ENCODE measurements around the gene GPR132. TPM values are rescaled to one million over a fixed set of nuclear protein-coding genes. Genes with fewer than 3 reads are reported as not detected.
A peak's percentile ranks its signal among the peaks of the same experiment; 100 is the strongest.

GPR132 gene
- total and polyA plus RNA-seq, 2 donors (not counting 3 experiments of a cell fraction or from before 2014, with no cell fraction given): not detected

- CTCF ChIA-PET: interaction anchor here (0.7 to 1.6 kb wide), 6 partner anchors 10 to 56 kb away, joined by 3 to 7 read pairs (median 4); no protein-coding TSS in a partner anchor
- POLR2A ChIA-PET: no interaction called here
Observed at GRCh38 chr14:105026033-105026785, 39.0 kb downstream of the GPR132 start.

More at GRCh38 chr14:105026033-105026785, 39.0 kb downstream of the GPR132 start:
- Histone ChIP-seq H3K9ac (replicated peaks; ENCODE audit: extremely low read depth, insufficient read depth, low read length) (peak overlapping the region; percentile 19), H3K79me2 (ENCODE audit: control insufficient read depth, insufficient read depth, low read length) (peaks cover 2% of the 10 kb centered on the region), H3K27ac (ENCODE audit: insufficient read depth, low read depth, low read length) (peak overlapping the region; percentile 70), H3K36me3 (ENCODE audit: control insufficient read depth in 2 of 2, extremely low read depth in 1 of 2, insufficient read depth in 2 of 2, low read length in 2 of 2) (no peaks in the 10 kb centered on the region), H3K4me1 (ENCODE audit: control insufficient read depth, extremely low read depth, insufficient read depth, low read length) (peaks cover 44% of the 10 kb centered on the region), H2AFZ (ENCODE audit: low read depth, low read length) (no peak overlapping the region), H3K27me3 (ENCODE audit: control insufficient read depth in 2 of 2, insufficient read depth in 2 of 2, low read length in 2 of 2) (no peaks in the 10 kb centered on the region), H4K20me1 (replicated peaks; ENCODE audit: control insufficient read depth, extremely low read depth, insufficient read depth, low read length) (no peaks in the 10 kb centered on the region), H3K9me1 (replicated peaks; ENCODE audit: control insufficient read depth, extremely low read depth, insufficient read depth, low read length) (no peaks in the 10 kb centered on the region), H3K9me3 (replicated peaks; ENCODE audit: control insufficient read depth, insufficient read depth, low read length) (peaks cover 2% of the 10 kb centered on the region), H3K4me3 (replicated peaks in 1 of 3; ENCODE audit: insufficient read depth in 1 of 3, low read depth in 1 of 3, low read length in 3 of 3) (no peak overlapping the region), H3K4me2 (ENCODE audit: insufficient read depth, low read length) (peak overlapping the region; percentile 79)
- no TSS peak for BruUV-seq (replicated peaks)
- FAIRE-seq (peak; percentile 93), DNase-seq (ENCODE audit: low read depth, low spot score) (peak; percentile 88)
- TF ChIP-seq GATA2 (IDR thresholded peaks at IDR 0.05; ENCODE audit: insufficient read depth, insufficient read length, low read depth, low read length): no peak
- peak; percentile 64 for TF ChIP-seq POLR2AphosphoS5 (IDR thresholded peaks at IDR 0.05; ENCODE audit: insufficient read depth, low read depth, low read length)
- no peak for TF ChIP-seq EZH2 (IDR thresholded peaks at IDR 0.05; ENCODE audit: borderline replicate concordance, low read depth, low read length, severe bottlenecking)
- TF ChIP-seq MYC (IDR thresholded peaks at IDR 0.05; ENCODE audit: low read depth, low read length): no peak
- no peak for TF ChIP-seq CTCF (IDR thresholded peaks at IDR 0.05; ENCODE audit: extremely low read depth in 1 of 2, insufficient read depth in 1 of 2, low read depth in 1 of 2, low read length in 2 of 2)
- no peak for TF ChIP-seq MAX (IDR thresholded peaks at IDR 0.05; ENCODE audit: insufficient read depth, insufficient read length)
- peak; percentile 97 for TF ChIP-seq JUN (IDR thresholded peaks at IDR 0.05; ENCODE audit: borderline replicate concordance, insufficient read depth, insufficient read length, low read depth)
- peak; percentile 92 for TF ChIP-seq FOS (IDR thresholded peaks at IDR 0.05; ENCODE audit: borderline replicate concordance, insufficient read depth, low read length)
- intact Hi-C loops (cut with micrococcal nuclease): loop anchor here (2.0 kb wide), 1 partner anchor 19 kb away; no protein-coding TSS in a partner anchor
- dilution Hi-C loops (cut with MboI; ENCODE audit: extremely low pct_ligation_motif_present, low sequenced_read_pairs): no loop called here
